NCI-H446 (cell line): ENCODE measurements around the gene PRPF38B.
"Not testable (repeated sequence)": the region's sequence is repeated elsewhere in the genome, so short reads cannot be mapped to it uniquely, and the experiment has no call there.

Experiments used
- DNase-seq, 2 experiments: peaks; one replicate each; lab custom pipeline; 2025; lab: John Stamatoyannopoulos, UW

PRPF38B gene

GRCh38 chr1:108691942-108692723 is at the start of gene PRPF38B:
TSS of gene PRPF38B (plus strand) at chr1:108692310. CDS start at chr1:108692592, 282 bp downstream.
- DNase-seq, result peak; percentile 90 to 96

DNA sequence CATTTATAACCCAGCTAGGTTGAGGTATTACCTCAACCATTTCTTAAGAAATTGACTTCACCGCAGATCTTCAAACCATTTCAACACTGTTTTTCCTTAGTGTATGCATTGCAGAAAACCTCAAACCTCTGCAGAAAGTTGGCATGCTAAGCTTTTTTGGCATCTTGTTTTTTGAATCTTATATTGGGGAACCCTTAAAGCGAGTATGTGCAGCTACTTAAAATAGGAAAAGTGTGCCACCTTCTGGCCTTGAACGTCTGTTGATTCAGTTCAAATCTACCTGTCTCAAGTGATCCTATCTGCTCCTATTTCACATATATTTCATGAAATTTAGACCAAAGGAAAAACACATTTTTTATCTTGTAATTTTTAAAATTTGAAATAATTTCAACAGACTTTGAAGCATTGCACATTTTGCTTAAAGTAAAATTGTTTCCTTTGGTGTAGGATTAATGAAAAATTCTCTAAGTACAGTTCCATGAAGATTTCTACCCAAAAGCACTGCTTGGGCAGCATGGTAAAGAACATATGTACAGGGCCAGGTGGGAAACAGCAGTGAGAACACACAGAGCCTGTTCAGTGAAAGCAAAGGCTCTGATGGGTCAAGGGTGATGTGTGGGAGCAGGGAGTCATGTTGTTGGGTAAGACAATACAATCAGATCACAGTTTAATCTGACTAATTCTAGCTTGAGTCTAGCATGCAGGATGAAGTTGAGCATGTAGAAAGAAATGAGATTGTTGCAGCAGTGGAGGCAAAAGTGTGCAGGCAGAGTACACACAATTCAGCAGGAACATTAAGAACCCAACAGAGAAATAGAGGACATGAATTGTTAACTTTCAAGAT is 48.4 kb upstream of the PRPF38B start:
- DNase-seq, result peak; percentile 27 to 65

GRCh38 chr1:108644984-108645383 is 47.1 kb upstream of the PRPF38B start:
- DNase-seq, result no peak

DNA sequence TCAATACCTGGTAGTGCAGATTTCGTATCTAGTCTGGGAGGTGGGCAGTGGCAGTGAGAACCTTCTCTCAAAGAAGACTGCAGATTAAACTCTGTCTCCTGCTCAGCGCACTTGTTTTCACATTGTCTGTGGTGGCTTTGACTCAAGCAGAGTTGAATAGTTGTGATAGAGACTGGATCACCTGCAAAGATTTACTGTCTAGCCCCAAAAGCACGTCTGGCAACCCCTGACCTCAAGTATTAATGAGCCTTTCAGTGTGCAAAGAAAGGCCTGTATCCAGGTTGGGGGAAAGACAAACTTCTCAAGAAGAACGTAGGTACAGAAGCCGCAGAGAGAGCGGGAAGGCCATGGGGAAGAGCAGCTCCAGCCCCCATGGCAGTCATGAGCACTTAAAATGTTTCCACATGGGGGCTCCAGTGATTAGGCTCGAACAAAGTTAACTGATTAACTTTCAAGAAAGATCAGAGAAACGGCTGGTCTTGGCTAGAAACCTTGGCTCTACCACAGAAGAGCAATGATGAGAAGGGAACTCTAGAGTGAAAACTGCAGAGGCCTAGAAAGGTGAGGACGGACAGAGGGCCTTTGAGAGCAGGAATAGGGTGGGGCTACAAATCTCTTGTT is 46.4 kb upstream of the PRPF38B start:
- peak in 1 of 2 experiments; percentile 47 for DNase-seq

DNA sequence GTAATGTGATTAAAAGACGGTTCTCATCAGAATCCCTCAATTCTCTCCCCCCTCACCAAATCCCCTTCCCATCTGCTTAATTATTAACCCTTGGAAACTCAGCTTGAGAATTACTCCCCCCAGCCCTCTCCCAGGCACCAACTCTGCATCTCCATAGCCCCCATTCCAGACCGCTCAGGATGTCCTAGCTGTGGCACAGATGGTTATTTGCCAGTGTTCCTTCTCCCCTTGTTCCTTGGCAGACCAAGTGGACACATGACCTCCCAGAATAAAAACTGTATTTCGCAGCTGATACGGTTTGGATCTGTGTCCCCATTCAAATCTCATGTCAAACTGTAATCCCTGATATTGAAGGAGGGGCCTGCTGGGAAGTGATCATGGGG is 45.9 kb upstream of the PRPF38B start:
- no peak for DNase-seq

DNA sequence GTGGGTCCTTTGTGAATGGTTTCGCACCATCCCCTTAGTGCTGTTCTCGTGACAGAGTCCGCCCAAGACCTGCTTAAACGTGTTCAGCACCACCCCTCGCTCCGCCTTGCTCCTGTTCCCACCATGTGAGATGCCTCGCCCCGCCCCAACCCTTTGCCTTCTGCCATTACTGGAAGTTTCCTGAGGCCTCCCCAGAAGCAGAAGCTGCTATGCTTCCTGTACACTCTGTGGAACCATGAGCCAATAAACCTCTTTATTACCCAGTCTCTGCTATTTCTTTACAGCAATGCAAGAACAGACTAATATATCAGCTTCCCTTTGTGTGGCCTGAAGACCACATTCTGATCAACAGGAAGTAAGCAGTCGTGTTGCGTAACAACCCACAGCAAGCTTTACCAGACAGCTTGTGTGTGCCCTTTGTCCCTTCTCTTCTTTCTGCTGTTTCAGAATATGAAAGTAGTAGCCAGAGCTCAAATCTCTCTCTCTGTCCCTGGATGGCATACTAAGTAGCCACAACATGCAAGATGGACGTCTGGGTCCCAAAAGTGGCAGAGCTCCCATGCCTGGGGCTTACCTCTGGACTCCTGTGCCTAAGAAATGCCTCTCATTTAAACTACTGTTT is 45.4 kb upstream of the PRPF38B start:
- no peak for DNase-seq

GRCh38 chr1:108653431-108654105 is 38.5 kb upstream of the PRPF38B start:
- DNase-seq, result no peak

GRCh38 chr1:108657356-108658080 is 34.6 kb upstream of the PRPF38B start:
- no peak for DNase-seq

- DNase-seq, result peak in 1 of 2 experiments; percentile 42
These were observed 31.0 kb upstream of the PRPF38B start, which contains the start of gene HENMT1 for GRCh38 chr1:108661030-108661609. TSS of gene HENMT1 (minus strand) at chr1:108661093. CDS start at chr1:108659884, 1,209 bp downstream.

GRCh38 chr1:108663074-108663473 is 29.0 kb upstream of the PRPF38B start:
- DNase-seq, result peak; percentile 95 to 98

DNA sequence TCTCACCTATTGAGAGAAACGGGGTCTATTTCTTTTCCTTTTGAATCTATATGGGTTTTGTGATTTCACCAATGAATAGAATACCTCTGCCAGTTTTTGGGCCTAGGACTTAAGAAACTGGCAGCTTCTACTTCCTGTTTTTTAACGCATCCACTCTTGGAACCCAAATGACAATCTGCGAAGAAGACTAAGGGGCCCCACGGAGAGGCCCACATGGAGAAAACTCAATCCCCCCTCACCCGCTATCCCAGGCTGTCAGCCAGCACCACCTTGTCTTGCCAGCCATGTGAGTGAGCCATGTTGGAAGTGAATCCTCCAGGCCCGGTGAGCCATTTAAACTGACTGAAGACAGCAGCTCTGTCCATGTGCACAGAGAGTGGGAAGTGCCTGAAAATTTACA is 27.6 kb upstream of the PRPF38B start:
- peak; percentile 92 to 96 for DNase-seq

DNA sequence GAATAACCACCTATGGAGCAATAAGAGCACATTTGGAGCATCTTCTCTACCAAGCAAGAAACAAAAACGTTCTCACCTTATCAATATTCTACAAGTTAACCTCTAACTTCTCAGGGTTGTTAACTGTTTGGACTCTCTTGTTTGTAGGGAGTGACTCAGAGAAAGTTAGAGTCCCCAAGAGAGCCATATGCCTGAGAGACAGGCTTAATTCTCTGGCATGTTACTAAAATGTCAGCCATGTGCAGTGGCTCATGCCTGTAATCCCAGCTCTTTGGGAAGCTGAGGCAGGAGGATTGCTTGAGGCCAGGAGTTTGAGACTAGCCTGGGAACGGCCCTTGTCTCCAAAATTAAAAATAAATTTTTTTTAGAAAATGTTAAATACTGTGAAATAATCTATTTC is 27.0 kb upstream of the PRPF38B start:
- DNase-seq, result peak in 1 of 2 experiments; percentile 38

DNA sequence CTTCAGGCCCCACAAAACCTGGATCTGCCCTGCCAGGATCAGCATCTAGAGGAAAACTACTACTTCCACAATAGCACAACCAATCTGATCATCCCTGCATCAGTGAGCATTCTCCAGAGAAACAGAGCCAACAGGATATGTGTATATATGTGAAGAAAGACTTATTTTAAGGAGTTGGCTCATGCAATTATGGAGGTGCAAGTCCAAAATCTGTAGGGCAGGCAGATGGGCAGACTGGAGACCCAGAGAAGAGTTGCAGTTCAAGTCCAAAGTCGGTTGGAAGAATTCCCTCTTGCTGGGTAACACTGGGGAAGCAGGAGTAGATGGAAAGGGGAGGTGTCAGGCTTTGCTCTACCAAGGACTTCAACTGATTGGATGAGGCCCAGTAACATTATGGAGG is 26.3 kb upstream of the PRPF38B start:
- DNase-seq, result peak; percentile 25 to 75

- DNase-seq, result not testable (repeated sequence)
These were observed 24.7 kb upstream of the PRPF38B start for GRCh38 chr1:108667422-108667821.

- no peak for DNase-seq
These were observed 23.3 kb upstream of the PRPF38B start for GRCh38 chr1:108668777-108669176.

- no peak for DNase-seq
These were observed 22.4 kb upstream of the PRPF38B start for GRCh38 chr1:108669679-108670078.

- peak in 1 of 2 experiments; percentile 16 for DNase-seq
These were observed 21.9 kb upstream of the PRPF38B start for GRCh38 chr1:108670131-108670773.

DNA sequence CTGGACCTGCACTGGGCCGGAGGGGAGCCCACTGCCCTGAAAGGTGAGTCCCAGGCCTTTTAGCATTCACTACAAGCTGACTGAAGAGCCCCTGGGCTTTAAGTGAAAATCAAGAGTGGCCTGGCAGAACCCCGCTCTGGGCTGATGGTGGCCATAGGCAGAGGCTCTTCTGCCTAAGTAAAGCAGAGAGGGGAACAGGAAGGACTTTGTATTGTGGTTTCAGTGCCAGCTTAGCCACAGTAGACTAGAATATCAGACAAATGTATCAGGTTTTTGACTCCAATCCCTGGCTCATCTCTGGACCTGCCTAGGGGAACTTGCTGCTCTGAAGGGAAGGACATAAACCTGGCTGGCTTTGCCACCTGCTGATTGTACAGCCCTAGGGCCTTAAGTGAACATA is 21.0 kb upstream of the PRPF38B start:
- no peak for DNase-seq

GRCh38 chr1:108678706-108679105 is 13.4 kb upstream of the PRPF38B start:
- no peak for DNase-seq
